IPS-11a (cell line): Measurements from ENCODE around the gene RIPOR3.

ENCODE experiments used
- H3K4me3 ChIP-seq: one replicate; pipeline ENCODE4 v1.5.1; 2013; ENCODE audit warnings: low read depth, low read length, control low read depth

RIPOR3 gene

DNA sequence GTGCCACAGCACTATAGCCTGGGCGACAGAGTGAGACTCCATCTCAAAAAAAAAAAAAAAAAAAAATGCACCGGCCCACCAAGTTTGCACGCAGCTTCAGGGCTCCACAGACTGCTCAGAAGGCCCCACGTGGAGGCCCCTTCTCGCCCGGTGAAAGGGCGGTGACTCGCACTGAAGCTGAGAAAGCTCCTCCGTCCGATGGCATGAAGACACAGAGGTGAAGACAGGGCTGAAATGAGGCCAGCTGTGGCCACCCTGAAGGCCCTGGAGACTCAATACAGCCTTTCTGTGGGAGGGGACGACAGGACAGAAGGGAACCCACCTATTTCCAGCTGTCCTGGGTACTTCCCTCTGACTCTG lies 97.1 kb downstream of the RIPOR3 start:
- no peak overlapping the region for H3K4me3 ChIP-seq

DNA sequence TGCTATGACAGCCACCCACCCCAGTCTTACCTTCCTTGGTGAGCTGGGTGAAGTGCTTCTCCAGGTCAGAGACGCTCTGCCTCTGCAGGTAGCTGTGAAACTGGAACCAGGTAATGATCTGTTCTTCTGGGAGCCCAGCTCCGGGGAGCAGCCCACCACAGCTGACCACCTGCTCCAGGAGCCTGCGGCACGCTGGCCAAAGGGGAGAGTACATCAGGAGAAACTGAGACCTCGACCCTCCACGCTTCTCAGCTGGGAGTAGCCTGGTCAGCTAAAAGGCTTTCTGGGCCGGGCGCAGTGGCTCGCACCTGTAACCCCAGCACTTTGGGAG lies 98.4 kb downstream of the RIPOR3 start:
- no peak overlapping the region for H3K4me3 ChIP-seq

DNA sequence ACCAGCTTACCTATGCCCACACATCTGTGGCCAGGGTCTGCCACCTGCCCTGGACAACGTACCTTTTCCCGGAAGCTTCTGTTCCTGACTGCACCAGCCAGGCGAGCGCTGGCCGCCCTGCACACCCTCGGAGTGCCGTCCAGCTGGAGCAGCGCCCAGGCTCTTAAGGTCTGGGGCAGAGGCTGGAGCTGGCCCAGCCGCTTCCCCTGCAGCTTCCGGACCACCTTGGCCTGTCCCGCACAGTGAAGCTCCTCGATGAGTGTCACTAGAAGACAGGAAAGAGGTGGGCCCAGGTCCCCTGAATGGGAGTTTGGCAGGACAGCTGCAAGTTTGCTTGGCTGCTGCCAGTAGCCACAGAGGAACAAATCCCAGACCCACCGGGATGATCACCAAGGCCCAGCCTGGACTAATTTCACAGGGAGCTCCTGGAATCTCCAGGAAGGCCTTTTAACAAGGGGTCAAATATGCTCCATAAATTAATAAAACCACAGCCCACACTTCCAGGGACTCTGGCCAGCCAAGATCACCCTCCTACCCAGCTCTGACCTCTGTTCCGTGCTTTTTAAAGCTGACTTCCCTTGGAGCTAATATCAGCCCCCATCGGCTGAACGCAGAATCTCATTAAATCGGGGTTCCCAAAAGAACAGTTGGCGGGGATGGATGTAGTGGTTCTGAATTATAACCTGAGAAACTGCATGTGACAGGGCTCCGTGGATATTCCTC lies 98.9 kb downstream of the RIPOR3 start:
- no peak overlapping the region for H3K4me3 ChIP-seq

DNA sequence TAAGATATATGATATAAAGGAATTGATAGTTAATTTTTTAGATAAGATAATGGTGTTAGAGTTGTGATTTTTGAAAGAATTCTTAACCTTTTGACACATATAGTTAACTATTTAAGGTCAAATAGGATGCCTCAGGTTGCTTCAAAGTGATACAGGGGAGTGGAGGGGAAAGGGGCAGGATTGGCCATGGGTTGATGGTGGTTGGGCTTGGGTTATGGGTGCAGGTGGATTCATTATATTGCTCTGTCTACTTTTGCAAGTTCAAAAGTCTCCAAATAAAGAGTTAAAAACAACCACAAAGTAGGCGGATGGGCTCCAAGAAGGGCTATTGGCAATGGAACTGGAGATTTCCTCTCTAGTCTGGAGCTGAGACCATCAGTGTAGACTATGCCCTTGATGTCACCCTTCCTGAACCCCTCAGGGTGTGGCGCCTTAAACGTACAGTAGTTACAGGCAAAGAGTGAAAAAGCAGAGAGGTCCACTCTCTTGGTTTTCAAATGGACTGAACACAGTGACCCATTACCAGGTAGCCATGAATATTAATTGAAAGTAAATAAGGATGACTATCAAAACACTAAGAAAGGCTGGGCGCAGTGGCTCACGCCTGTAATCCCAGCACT lies 100.0 kb downstream of the RIPOR3 start:
- H3K4me3 ChIP-seq, result no peak overlapping the region

DNA sequence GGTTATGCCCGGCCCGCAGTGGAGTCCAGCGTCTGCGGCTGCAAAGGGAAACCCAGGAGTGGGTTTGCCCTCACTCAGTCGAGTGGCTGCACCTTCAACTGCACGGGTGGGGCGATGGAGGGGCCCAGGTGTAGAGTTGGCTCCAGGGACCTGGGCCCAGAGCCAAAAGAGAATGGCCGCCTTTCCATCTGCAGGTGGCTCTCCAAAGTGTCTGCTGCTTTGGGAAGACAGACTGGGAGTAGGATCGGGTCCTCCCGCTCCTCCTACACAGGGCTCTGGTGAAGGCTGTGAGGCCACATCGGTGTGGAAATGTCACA lies 101.0 kb downstream of the RIPOR3 start:
- H3K4me3 ChIP-seq, result no peak overlapping the region

DNA sequence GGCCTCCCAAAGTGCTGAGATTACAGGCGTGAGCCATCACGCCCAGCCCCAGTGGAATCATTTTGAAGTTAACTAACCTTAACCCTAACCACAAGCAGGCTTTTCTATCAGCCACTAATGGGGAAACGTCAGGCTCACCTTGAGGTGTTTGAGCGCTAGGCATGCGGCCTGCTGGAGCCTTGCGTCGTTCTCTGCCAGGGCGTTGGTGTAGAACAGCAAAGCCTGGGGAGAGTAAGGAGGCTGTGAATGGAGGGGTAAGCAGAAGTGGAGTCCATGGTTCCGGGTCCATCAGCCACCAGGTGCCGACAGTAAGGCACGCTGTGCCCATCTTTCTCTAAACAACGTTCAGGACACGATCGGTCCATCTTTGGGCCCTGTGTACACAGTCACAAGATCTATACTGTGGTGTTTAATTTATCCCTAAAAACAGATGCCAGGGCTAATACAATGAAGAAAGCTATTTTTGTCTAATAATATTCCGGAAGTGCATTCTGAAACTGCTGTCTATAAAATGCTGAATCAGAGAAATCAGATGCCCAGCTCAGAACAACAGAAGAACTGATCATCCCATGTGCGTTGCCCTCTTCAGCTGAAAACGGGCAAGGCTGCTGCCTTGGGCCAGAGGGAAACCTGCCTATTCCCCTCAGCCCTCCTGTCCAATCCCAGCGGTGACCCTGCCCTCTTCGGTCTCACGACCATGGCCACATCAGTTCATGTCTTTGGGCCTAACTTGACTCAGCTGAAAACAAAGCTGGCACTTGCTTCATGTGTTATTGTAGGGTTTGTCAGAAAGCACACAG lies 101.6 kb downstream of the RIPOR3 start:
- H3K4me3 ChIP-seq, result no peak overlapping the region

DNA sequence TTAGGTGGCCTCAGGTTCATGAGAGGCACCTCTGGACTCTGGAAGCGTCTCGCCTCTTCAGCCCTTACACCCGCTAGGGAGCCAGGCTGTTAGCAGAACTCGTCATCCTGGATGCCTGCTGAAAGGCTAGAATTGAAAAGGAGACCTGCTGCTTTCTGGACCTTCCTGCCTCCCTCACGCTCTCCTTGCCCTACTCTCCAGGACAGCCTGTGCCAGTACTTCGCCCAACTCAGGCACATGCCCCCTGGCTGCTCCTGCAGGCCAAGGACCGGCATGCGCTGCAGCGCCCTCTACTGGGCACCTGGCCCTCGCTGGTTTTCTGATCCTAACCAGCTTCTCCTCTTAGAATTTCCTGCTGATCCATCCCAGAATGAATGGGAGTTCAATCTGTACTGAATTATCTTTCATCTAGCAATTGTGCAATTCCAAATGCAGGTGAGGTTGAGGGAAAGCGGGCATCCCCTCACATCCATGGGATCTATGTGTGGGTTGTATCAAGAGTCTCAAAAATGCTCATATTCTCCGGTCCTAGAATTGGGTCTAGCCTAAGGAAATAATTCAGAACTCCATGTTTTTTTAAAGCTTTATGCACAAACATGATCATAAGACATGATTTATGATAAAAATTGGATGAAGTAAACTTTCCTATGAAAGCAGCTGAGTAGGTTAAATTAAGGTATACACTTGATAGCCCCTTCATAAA lies 103.2 kb downstream of the RIPOR3 start:
- H3K4me3 ChIP-seq, result no peak overlapping the region

DNA sequence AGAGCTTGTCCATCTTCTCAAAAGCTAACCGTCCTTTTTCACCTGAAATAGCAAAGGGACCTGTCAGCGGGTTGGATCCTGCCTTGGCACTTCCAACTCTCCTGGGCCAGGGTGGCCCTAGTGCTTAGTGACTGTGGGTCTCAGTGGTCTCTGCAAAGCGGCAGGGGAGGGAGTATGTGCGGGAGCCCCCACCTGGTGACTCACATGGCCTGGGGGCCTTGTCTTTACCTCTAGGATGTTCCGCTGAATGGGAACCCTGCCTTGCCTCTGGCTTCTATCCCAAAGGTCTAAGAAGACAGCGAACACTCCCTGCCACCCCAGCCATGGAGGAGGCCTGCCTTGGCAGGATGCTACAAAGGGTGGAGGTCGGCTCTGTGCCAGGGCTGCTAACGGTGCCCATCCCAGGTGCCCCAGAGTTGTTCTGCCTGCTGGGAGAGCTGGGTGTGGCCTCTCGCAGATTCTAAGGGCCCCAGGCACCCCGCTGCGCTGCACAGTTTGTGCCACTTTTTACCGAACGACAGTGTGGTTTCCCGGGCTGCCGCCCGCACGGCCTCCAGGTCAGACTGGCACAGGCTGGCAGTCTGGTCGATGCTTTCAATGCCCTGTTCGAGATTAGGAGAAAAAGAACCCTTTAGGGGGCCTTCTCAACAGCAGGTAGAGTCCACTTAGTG lies 103.9 kb downstream of the RIPOR3 start:
- H3K4me3 ChIP-seq, result no peak overlapping the region

DNA sequence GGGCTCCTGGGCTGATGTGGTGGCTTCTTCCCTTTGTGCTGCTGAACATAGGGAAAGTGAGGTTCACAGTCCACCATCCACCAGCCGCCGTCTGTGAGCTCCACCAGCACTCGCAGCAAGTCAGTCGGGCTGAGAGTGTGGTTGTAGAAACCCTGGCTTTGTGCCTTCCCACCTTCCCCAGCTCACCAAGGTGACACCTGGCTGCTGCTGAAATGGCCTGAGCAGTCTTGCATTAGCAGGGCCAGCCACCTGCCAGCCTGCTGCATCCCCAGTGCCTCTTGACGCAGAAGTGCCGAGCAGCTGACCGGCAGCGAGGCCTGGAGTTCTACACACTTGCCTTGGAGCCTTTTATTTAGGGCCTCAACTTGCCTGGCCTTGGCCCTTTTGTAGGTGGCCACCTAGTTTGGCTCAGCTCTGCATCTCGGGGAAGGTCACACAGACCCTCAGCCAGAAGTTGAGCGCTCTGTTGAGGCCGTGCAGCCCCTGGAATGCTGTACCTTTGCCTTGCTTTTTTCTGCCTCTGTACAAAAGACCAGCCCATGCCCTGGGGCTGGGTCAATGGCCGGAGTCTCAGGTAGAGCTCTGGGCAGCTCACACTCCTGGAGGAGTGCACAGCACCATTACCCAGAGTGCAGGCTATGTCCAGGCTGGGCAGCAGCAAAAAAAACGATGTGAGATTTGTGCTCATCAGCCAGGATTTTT lies 104.7 kb downstream of the RIPOR3 start:
- no peak overlapping the region for H3K4me3 ChIP-seq

DNA sequence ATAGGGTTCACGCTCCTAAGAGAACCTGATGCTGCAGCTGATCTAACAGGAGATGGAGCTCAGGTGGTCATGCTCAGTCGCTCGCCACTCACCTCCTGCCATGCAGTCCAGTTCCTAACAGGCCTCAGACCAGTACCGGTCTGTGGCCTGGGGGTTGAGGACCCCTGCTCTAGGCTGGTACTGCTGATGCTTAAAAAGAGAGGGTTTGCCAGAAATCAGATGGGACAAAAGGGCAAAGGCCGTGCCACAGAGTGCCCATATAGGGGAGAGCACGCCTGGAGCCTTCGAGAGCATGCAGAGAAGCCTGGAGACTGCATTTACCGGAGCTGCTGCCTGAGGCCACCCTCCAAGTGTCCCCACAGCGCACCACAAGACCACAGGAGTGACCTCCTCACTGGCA lies 105.7 kb downstream of the RIPOR3 start:
- H3K4me3 ChIP-seq, result no peak overlapping the region

DNA sequence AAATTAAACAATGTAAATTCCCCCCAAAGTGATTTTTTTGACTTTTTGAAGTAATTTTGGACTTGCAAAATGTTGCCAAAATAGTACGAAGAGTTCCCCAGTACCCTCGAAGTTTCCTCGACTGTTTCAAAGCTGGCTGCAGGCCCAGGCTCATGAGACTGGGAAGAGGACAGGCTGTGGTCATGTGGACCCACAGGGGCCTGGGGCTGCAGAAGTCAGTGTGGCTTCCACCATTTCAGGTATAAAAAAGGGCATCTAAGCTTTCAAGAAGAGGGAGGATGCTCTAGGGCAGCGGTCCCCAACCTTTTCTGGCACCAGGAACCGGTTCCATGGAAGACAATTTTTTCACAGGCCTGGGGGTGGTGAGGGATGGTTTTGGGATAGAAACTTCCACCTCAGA lies 106.1 kb downstream of the RIPOR3 start:
- no peak overlapping the region for H3K4me3 ChIP-seq

DNA sequence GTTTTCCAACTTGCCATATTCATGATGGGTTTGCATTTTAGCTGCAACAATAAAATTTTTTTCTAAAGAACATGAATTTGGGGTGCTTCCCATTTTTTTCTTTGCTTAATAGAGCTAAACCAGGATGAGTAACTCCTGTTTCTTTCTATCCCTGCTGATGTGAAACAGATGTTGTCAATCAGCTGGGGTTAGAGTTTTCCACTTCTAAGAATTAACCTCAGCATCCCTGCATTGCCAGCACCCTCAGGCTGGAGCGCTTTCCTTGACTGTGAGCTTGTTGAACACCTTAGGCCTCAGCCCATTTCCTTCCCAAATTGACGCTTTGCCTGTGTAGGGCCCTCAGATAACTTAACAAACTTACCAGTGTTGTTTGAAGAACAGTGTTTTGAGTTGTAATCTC lies 106.7 kb downstream of the RIPOR3 start:
- no peak overlapping the region for H3K4me3 ChIP-seq

DNA sequence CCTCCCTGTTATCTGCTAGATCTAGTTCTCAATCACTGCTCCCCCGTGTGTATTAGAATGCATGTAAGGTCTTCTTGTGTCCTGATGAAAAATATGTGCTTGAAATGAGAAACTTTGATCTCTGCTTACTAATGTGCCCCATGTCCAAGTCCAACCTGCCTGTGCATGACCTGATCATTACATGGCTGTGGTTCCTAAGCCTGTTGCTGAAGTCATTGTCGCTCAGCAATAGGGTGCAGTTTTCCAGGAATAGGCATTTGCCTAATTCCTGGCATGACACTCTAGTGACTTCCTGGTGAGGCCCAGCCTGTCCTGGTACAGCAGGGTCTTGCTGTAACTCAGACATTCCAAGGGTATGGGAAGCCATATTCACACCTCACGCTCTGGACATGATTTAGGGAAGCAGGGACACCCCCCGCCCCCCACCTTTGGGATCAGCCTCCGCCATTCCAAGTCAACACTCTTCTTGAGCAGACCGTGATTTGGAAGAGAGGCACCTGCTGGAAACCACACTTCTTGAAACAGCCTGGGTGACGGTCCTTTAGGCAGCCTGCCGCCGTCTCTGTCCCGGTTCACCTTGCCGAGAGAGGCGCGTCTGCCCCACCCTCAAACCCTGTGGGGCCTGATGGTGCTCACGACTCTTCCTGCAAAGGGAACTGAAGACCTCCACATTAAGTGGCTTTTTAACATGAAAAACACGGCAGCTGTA lies 107.7 kb downstream of the RIPOR3 start:
- H3K4me3 ChIP-seq, result no peak overlapping the region

DNA sequence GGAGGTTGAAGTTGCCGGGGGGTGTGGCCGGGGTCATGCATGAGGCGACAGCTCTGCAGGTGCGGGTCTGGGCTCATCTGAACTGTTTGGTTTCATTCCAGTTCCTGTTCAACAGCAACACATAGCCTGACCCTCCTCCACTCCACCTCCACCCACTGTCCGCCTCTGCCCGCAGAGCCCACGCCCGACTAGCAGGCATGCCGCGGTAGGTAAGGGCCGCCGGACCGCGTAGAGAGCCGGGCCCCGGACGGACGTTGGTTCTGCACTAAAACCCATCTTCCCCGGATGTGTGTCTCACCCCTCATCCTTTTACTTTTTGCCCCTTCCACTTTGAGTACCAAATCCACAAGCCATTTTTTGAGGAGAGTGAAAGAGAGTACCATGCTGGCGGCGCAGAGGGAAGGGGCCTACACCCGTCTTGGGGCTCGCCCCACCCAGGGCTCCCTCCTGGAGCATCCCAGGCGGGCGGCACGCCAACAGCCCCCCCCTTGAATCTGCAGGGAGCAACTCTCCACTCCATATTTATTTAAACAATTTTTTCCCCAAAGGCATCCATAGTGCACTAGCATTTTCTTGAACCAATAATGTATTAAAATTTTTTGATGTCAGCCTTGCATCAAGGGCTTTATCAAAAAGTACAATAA lies 108.6 kb downstream of the RIPOR3 start:
- H3K4me3 ChIP-seq, result no peak overlapping the region

DNA sequence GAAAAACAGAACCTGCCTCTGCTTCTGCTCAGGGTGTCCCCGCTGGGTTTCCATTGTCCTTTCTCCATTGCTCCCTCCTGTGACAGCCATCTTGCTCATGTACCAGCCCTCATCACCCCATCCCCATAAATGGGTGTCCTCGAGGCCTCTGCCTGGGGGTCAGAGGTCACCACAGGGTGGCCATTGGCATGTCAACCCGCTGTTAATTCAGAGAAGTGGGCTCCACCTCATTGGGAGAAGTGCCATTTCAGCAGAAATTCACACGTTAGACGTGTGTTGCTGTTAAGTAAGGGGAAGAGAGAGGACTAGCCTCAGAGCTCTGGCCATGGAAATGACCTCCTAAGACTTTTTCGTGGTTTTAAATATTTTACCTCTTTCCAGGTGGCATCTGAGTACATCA lies 109.2 kb downstream of the RIPOR3 start:
- H3K4me3 ChIP-seq, result no peak overlapping the region

DNA sequence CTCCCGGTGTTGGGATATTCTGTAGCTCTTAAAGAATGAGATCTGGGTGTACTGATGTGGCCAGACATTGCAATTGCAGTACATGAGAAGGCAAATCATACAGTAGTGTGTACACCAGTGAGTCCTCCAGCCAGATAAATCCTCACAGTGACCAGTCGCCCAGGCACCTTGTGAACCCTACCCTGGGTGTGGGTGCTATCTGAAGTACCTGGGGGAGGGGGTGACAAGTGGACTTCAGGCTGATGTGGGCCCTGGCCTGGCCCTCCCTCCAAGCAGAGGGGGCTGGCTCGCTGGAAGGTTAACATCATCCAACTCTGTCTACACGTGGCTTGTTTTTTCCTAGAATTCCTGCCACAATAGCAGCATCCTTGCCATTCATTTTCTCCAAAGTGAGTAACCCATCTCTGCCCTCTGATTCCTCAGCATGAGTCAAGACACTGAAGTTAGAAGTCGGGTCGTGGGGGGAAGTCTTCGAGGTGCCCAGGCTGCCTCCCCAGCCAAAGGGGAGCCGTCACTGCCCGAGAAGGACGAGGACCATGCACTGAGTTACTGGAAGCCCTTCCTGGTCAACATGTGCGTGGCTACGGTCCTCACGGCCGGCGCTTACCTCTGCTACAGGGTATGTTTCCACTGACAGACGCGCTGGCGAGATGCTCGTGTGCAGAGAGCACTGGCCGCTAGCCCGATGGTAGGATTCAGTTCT lies 110.3 kb downstream of the RIPOR3 start:
- H3K4me3 ChIP-seq, result no peak overlapping the region

DNA sequence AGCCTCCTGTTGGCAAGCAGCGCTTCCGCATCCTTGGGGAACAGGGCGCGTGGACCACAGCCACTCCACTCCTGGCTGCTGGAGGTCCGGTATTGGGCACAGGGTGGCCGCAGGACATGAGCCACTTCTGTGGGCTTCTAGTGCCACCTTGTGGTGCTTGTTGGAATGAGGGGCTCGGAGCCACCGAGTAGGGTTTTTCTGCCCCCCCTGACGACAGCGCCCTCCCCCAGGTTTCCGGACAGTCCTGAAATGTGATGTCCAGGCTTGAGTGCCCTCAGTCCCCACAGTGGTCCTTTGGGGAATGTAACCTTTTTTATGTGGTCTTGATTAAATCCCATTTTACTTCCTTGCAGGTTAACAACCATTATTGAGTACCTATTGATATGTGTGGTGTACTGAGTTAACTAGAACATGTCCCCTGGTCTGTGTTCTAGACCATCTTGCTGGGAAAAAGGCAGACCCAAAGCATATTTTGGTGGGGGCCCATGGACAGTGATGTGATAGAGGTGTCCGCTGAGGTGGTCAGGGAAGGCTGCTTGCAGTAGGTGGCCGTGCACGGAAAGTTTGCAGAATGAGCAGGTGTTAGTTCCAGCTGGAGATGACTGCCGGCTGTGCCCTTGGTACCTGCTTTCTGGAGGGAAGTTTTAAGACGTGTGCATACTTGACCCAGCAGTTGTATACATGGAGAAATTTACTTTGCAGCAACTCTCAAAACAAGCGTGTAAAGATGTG lies 111.2 kb downstream of the RIPOR3 start:
- H3K4me3 ChIP-seq, result no peak overlapping the region

DNA sequence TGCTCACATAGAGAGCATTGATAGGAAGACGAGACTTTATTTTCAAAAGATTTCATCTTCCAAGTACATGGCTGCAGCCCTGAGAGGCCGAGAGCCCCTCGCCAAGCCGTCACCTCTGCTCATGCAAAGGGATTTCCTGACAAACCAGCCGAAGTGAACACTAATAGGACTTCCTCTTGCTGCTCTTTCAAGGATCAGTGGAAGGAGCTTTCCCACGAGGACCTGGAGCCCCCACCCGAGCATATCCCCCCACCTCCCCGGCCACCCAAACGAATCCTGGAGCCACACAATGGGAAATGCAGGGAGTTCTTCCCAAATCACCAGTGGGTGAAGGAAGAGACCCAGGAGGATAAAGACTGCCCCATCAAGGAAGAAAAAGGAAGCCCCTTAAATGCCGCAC lies 111.8 kb downstream of the RIPOR3 start:
- H3K4me3 ChIP-seq, result no peak overlapping the region
